B cell (primary cell): ENCODE data around the gene DHX57. TPM values are rescaled to one million over a fixed set of nuclear protein-coding genes. Genes with fewer than 3 reads are reported as not detected.

ENCODE experiments used
- ATAC-seq: fragments of 200-7000 bp; cut with Tn5 transposase; one replicate; pipeline ENCODE4 v1.10.0; 2021; ENCODE audit warnings: low read depth, mild to moderate bottlenecking, moderate number of reproducible peaks, moderate library complexity
- CTCF ChIA-PET: fragments of 350-600 bp; sonication (Branson Sonifier 250); formaldehyde crosslinking; loops from one replicate; lab custom pipeline; 2021; ENCODE audit warnings: antibody characterized with exemption, inconsistent platforms; lab: Charles Lee
- POLR2A ChIA-PET: fragments of 350-600 bp; sonication (Branson Sonifier 250); formaldehyde crosslinking; loops from one replicate; lab custom pipeline; 2021; ENCODE audit warnings: antibody characterized with exemption; lab: Charles Lee
- DNase-seq: peaks from one replicate; pipeline ENCODE4 v3.0.0; 2013
- H2AFZ ChIP-seq: 2 replicates; pipeline ENCODE4 v1.6.1; 2012; ENCODE audit warnings: mild to moderate bottlenecking, low read depth, low read length; ENCODE audit not compliant: insufficient read depth, poor library complexity, severe bottlenecking
- H3K27ac ChIP-seq, 2 donors: 1 replicate in 1 of 2; 2 replicates in 1 of 2; pipeline ENCODE4 v1.5.1; 2012 to 2013; ENCODE audit warnings: low read length in 2 of 2, mild to moderate bottlenecking in 2 of 2, moderate library complexity in 1 of 2
- H3K27me3 ChIP-seq, 4 experiments: fragments of 200-600 bp in 1 of 4; sonication (generic) in 1 of 4; replicated peaks in 1 of 4; 1 replicate in 2 of 4; 2 replicates in 2 of 4; pipeline versions ENCODE4 v1.6.1 to v1.7.0; 2013 to 2016; ENCODE audit warnings: low read length in 3 of 4, mild to moderate bottlenecking in 2 of 4, mixed read lengths in 1 of 4, moderate library complexity in 1 of 4; ENCODE audit not compliant: insufficient read depth in 4 of 4, control insufficient read depth in 3 of 4; ENCODE audit errors: control extremely low read depth in 1 of 4
- H3K36me3 ChIP-seq, 2 experiments: replicated peaks in 1 of 2; 1 replicate in 1 of 2; 2 replicates in 1 of 2; pipeline versions ENCODE4 v1.6.1 to v1.7.1; 2013; ENCODE audit warnings: low read length in 1 of 2; ENCODE audit not compliant: insufficient read depth in 2 of 2, control insufficient read depth in 1 of 2; ENCODE audit errors: control extremely low read depth in 1 of 2, extremely low read depth in 1 of 2
- H3K4me1 ChIP-seq, 2 donors: fragments of 200-600 bp in 1 of 2; sonication (generic) in 1 of 2; 1 replicate in 1 of 2; 2 replicates in 1 of 2; pipeline versions ENCODE4 v1.5.1 to v1.6.1; 2013 to 2017; ENCODE audit warnings: low read length in 2 of 2; ENCODE audit not compliant: control insufficient read depth in 2 of 2, insufficient read depth in 2 of 2
- H3K4me2 ChIP-seq: replicated peaks from 2 replicates; pipeline ENCODE3; 2012; ENCODE audit warnings: mild to moderate bottlenecking, low read depth, low read length; ENCODE audit not compliant: poor library complexity, severe bottlenecking
- H3K4me3 ChIP-seq, 5 experiments: fragments of 200-600 bp in 1 of 5; sonication (generic) in 1 of 5; 1 replicate in 3 of 5; 2 replicates in 2 of 5; pipeline versions ENCODE4 v1.5.1 to v1.7.0; 2011 to 2016; ENCODE audit warnings: low read length in 4 of 5, mild to moderate bottlenecking in 4 of 5, low read depth in 2 of 5, control low read depth in 1 of 5, moderate library complexity in 1 of 5; ENCODE audit not compliant: insufficient read depth in 1 of 5; ENCODE audit errors: control extremely low read depth in 1 of 5, extremely low read depth in 1 of 5
- H3K79me2 ChIP-seq: fragments of 200-600 bp; sonication (generic); one replicate; pipeline ENCODE4 v1.6.0; 2016; ENCODE audit warnings: low read length; ENCODE audit not compliant: control insufficient read depth, insufficient read depth
- H3K9ac ChIP-seq: fragments of 200-600 bp; sonication (generic); 2 replicates; pipeline ENCODE4 v1.6.1; 2017; ENCODE audit warnings: mild to moderate bottlenecking, low read length, moderate library complexity
- H3K9me3 ChIP-seq, 3 donors: one replicate each; pipeline versions ENCODE4 v1.6.1 to v1.7.1; 2013; ENCODE audit warnings: low read length in 2 of 3; ENCODE audit not compliant: control insufficient read depth in 2 of 3, insufficient read depth in 1 of 3; ENCODE audit errors: control extremely low read depth in 1 of 3
- H4K20me1 ChIP-seq: 2 replicates; pipeline ENCODE4 v1.6.0; 2012; ENCODE audit warnings: mild to moderate bottlenecking, low read length; ENCODE audit not compliant: insufficient read depth, control insufficient read depth, poor library complexity, severe bottlenecking
- H3K27ac Mint-ChIP-seq: one replicate; pipeline ENCODE4 v1.8.0; 2021; ENCODE audit warnings: mixed read lengths
- H3K27me3 Mint-ChIP-seq: one replicate; pipeline ENCODE4 v1.8.0; 2021; ENCODE audit warnings: mixed read lengths
- H3K4me1 Mint-ChIP-seq: one replicate; pipeline ENCODE4 v1.8.0; 2021; ENCODE audit warnings: mixed read lengths
- H3K4me3 Mint-ChIP-seq: one replicate; pipeline ENCODE4 v1.8.0; 2021; ENCODE audit warnings: mixed read lengths
- H3K9me3 Mint-ChIP-seq: one replicate; pipeline ENCODE4 v1.8.0; 2022; ENCODE audit warnings: mixed read lengths; ENCODE audit not compliant: insufficient read depth
- CTCF ChIP-seq: fragments of 200-600 bp; IDR thresholded peaks from one replicate; pipeline ENCODE4 v1.8.0; 2022; ENCODE audit warnings: antibody characterized with exemption, mild to moderate bottlenecking
- EZH2 ChIP-seq: IDR thresholded peaks from 2 replicates; pipeline ENCODE4 v1.6.1; 2012; ENCODE audit warnings: borderline replicate concordance, low read depth, mild to moderate bottlenecking, moderate library complexity, low read length; ENCODE audit not compliant: insufficient read depth, poor library complexity, severe bottlenecking
- whole genome bisulfite sequencing: methylation state at CpG from one replicate; pipeline ENCODE4 v1.1.5; 2013; ENCODE audit warnings: missing lambda C conversion rate; ENCODE audit not compliant: insufficient coverage; 5-methylcytosine and 5-hydroxymethylcytosine counted together
- intact Hi-C: fragments of 100-400 bp; cut with micrococcal nuclease; formaldehyde crosslinking; loops from one replicate; pipeline ENCODE4 v1.10.0; 2022
- polyA plus RNA-seq: library from polyadenylated mRNA; depleted of rRNA; stranded (reverse); fragments of >200 nt; gene quantifications from 2 replicates; pipeline ENCODE4 v1.2.3, GENCODE V29; 2012
- total RNA-seq, 2 donors: library from RNA; stranded (reverse); fragments of 120-200 nt in 1 of 2; gene quantifications; 1 replicate in 1 of 2; 2 replicates in 1 of 2; pipeline versions ENCODE4 v1.2.3 to v1.2.4, GENCODE V29; 2013 to 2022

DHX57 gene
- total and polyA plus RNA-seq, 2 donors (not counting 1 experiment from before 2014, with no cell fraction given), result 7.7 to 25.0 TPM

GRCh38 chr2:38794235-38794946 is 81.3 kb downstream of the DHX57 start:
- POLR2A ChIA-PET, result interaction anchor here (0.5 kb wide), 1 partner anchor 1840 kb away, joined by 3 read pairs; no protein-coding TSS in a partner anchor
- no peak overlapping the region for H3K27ac Mint-ChIP-seq
- no peaks in the 10 kb centered on the region for H3K9me3 Mint-ChIP-seq
- peaks cover 0 to 3% (median 0%) of the 10 kb centered on the region in 3 donors for H3K9me3 ChIP-seq
- no peak overlapping the region for H3K4me3 Mint-ChIP-seq
- H3K27me3 Mint-ChIP-seq, result no peaks in the 10 kb centered on the region
- intact Hi-C loops, result no loop called here
- WGBS, result 90% methylated on average over 4 of the region's 7 CpGs
- CTCF ChIA-PET, result no interaction called here
- no peak for DNase-seq
- H3K27me3 ChIP-seq, result no peaks in the 10 kb centered on the region
- ATAC-seq, result no peak
- H4K20me1 ChIP-seq, result no peaks in the 10 kb centered on the region
- H3K79me2 ChIP-seq, result no peaks in the 10 kb centered on the region
- no peak overlapping the region for H2AFZ ChIP-seq
- H3K9ac ChIP-seq, result no peak overlapping the region
- peaks cover 0 to 5% of the 10 kb centered on the region in 2 experiments for H3K36me3 ChIP-seq
- H3K4me1 ChIP-seq, result no peaks in the 10 kb centered on the region
- no peak overlapping the region for H3K4me2 ChIP-seq
- TF ChIP-seq CTCF (no peak), EZH2 (no peak)
- H3K27ac ChIP-seq, result no peak overlapping the region
- no peak overlapping the region for H3K4me3 ChIP-seq
- no peaks in the 10 kb centered on the region for H3K4me1 Mint-ChIP-seq

GRCh38 chr2:38793511-38793910 is 82.2 kb downstream of the DHX57 start:
- POLR2A ChIA-PET, result no interaction called here
- H3K4me3 ChIP-seq, result no peak overlapping the region
- CTCF ChIA-PET, result interaction anchor here (0.6 kb wide), 1 partner anchor 141 kb away, joined by 6 read pairs; no protein-coding TSS in a partner anchor
- Mint-ChIP-seq H3K4me1 (no peaks in the 10 kb centered on the region), H3K27me3 (no peaks in the 10 kb centered on the region), H3K9me3 (no peaks in the 10 kb centered on the region), H3K4me3 (no peak overlapping the region), H3K27ac (no peak overlapping the region)
- H2AFZ ChIP-seq, result no peak overlapping the region
- DNase-seq, result no peak
- H3K79me2 ChIP-seq, result no peaks in the 10 kb centered on the region
- WGBS, result no CpG with 5 or more reads among the region's 5 CpGs
- no peak overlapping the region for H3K4me2 ChIP-seq
- H3K36me3 ChIP-seq, result peaks cover 0 to 5% of the 10 kb centered on the region in 2 experiments
- ATAC-seq, result no peak
- intact Hi-C loops, result no loop called here
- no peak for TF ChIP-seq EZH2
- no peak for TF ChIP-seq CTCF
- no peaks in the 10 kb centered on the region for H4K20me1 ChIP-seq
- H3K27ac ChIP-seq, result no peak overlapping the region
- peaks cover 0 to 3% (median 0%) of the 10 kb centered on the region in 3 donors for H3K9me3 ChIP-seq
- H3K9ac ChIP-seq, result no peak overlapping the region
- H3K27me3 ChIP-seq, result no peaks in the 10 kb centered on the region
- H3K4me1 ChIP-seq, result no peaks in the 10 kb centered on the region
